Measurements from ENCODE around the gene ENG.

GRCh38 chr9:127878652-127879390 is 24.4 kb upstream of the ENG start:
- no peak for TF ChIP-seq CTCF (IDR thresholded peaks at IDR 0.05)
- TF ChIP-seq POLR2A (IDR thresholded peaks at IDR 0.05), result no peak
